K562 (cell line): Measurements from ENCODE around the gene ATP1A2. TPM values are rescaled to one million over a fixed set of nuclear protein-coding genes. Genes with fewer than 3 reads are reported as not detected.

Experiments used
- ATAC-seq: fragments of 200-7000 bp; cut with Tn5 transposase; 3 replicates; pipeline ENCODE4 v1.9.1; 2020; ENCODE audit warnings: moderate library complexity
- BruUV-seq: library from RNA; stranded (reverse); fragments of 400-500 nt; replicated peaks from 2 replicates; lab custom pipeline; 2021; lab: Mats Ljungman, UMichigan
- CTCF ChIA-PET: fragments of 300-600 bp; formaldehyde crosslinking; extraction: SDS; loops from one replicate; lab custom pipeline; 2021; ENCODE audit warnings: low intra/inter-chr PET ratio; lab: Yijun Ruan, JAX
- POLR2A ChIA-PET: fragments of 300-600, 350-650 bp; sonication (Branson Sonifier 250); formaldehyde crosslinking; extraction: SDS; loops from one replicate; lab custom pipeline; 2021; ENCODE audit warnings: antibody characterized with exemption, inconsistent platforms; lab: Yijun Ruan, JAX
- DNase-seq, 4 experiments: peaks; one replicate each; pipeline versions ENCODE4 v3.0.0 to v3.0.0-alpha.2; 2011 to 2018; ENCODE audit warnings: low spot score in 3 of 4, mixed read lengths in 3 of 4; ENCODE audit errors: extremely low read depth in 1 of 4
- FAIRE-seq: peaks from 2 replicates; lab custom pipeline; 2011; peaks lifted over from hg19 to GRCh38; lab: Jason Lieb, UNC
- H2AFZ ChIP-seq: 2 replicates; pipeline ENCODE4 v1.6.0; 2011; ENCODE audit warnings: low read depth, low read length, control low read depth, inconsistent platforms
- H3K27ac ChIP-seq: fragments of 200-600 bp; 3 replicates; pipeline ENCODE4 v1.8.0; 2011; ENCODE audit warnings: low read depth, mild to moderate bottlenecking, control low read depth, inconsistent platforms, low read length, moderate library complexity, mixed read lengths; ENCODE audit errors: extremely low read depth
- H3K27me3 ChIP-seq, 2 experiments: fragments of 300-600 bp in 1 of 2; 2 replicates in 1 of 2; 3 replicates in 1 of 2; pipeline versions ENCODE4 v1.6.0 to v1.8.0; 2011; ENCODE audit warnings: inconsistent platforms in 2 of 2, low read length in 2 of 2, mild to moderate bottlenecking in 1 of 2, mixed read lengths in 1 of 2, moderate library complexity in 1 of 2; ENCODE audit not compliant: control insufficient read depth in 2 of 2, insufficient read depth in 2 of 2
- H3K36me3 ChIP-seq: fragments of 300-600 bp; 3 replicates; pipeline ENCODE4 v1.8.0; 2011; ENCODE audit warnings: mild to moderate bottlenecking, low read length, inconsistent platforms; ENCODE audit not compliant: control insufficient read depth, insufficient read depth
- H3K4me1 ChIP-seq, 2 experiments: fragments of 200-600 bp in 1 of 2; replicated peaks in 1 of 2; 2 replicates in 1 of 2; 3 replicates in 1 of 2; pipeline versions ENCODE4 v1.5.1 to v1.8.0; 2011; ENCODE audit warnings: inconsistent platforms in 2 of 2, low read length in 2 of 2, mild to moderate bottlenecking in 1 of 2, mixed read lengths in 1 of 2, moderate library complexity in 1 of 2; ENCODE audit not compliant: control insufficient read depth in 2 of 2, insufficient read depth in 2 of 2
- H3K4me2 ChIP-seq: 2 replicates; pipeline ENCODE4 v1.6.1; 2011; ENCODE audit warnings: low read length, control low read depth, inconsistent platforms, mixed read lengths; ENCODE audit not compliant: insufficient read depth
- H3K4me3 ChIP-seq: fragments of 200-600 bp; sonication (generic), shearing (Covaris generic); 2 replicates; pipeline ENCODE4 v1.5.1; 2016; ENCODE audit warnings: control low read depth, inconsistent platforms
- H3K79me2 ChIP-seq: fragments of 200-600 bp; 3 replicates; pipeline ENCODE4 v1.8.0; 2011; ENCODE audit warnings: low read length, inconsistent platforms; ENCODE audit not compliant: control insufficient read depth, insufficient read depth
- H3K9ac ChIP-seq, 2 experiments: 2 replicates each; pipeline versions ENCODE4 v1.6.0 to v1.6.1; 2011; ENCODE audit warnings: low read depth in 2 of 2, low read length in 2 of 2, control low read depth in 1 of 2, inconsistent platforms in 1 of 2, mild to moderate bottlenecking in 1 of 2, mixed read lengths in 1 of 2; ENCODE audit not compliant: insufficient read depth in 1 of 2
- H3K9me1 ChIP-seq: one replicate; pipeline ENCODE4 v1.6.0; 2011; ENCODE audit warnings: inconsistent platforms, mild to moderate bottlenecking, low read length, moderate library complexity; ENCODE audit not compliant: control insufficient read depth, insufficient read depth
- H3K9me3 ChIP-seq: replicated peaks from 2 replicates; pipeline ENCODE4 v1.5.1; 2011; ENCODE audit warnings: low read depth, low read length, inconsistent platforms; ENCODE audit not compliant: control insufficient read depth, insufficient read depth
- H4K20me1 ChIP-seq: replicated peaks from 2 replicates; pipeline ENCODE4 v1.6.1; 2011; ENCODE audit warnings: low read length, inconsistent platforms, mixed read lengths; ENCODE audit not compliant: control insufficient read depth, insufficient read depth
- ARID2 ChIP-seq: fragments of 450-650 bp; IDR thresholded peaks from 2 replicates; pipeline ENCODE4 v1.6.1; 2017; ENCODE audit warnings: antibody characterized with exemption, mild to moderate bottlenecking
- EHMT2 ChIP-seq: fragments of 450-650 bp; IDR thresholded peaks from 2 replicates; pipeline ENCODE4 v1.6.1; 2018; ENCODE audit warnings: antibody characterized with exemption
- POLR3G ChIP-seq: IDR thresholded peaks from 2 replicates; pipeline ENCODE4 v1.6.1; 2011; ENCODE audit not compliant: insufficient read length, insufficient replicate concordance; ENCODE audit errors: extremely low read depth
- ZNF12 ChIP-seq: sonication (generic); formaldehyde crosslinking; IDR thresholded peaks from 2 replicates; pipeline ENCODE4 v1.4.0; 2020; ENCODE audit warnings: mild to moderate bottlenecking, missing genetic modification reagents
- WGBS: fragments of 100-300 bp; shearing (Covaris generic); methylation state at CpG from one replicate; pipeline ENCODE4 v1.1.6; 2016; ENCODE audit warnings: low coverage, mixed read lengths; ENCODE audit not compliant: insufficient coverage; ENCODE audit errors: missing lambda C conversion rate; 5-methylcytosine and 5-hydroxymethylcytosine counted together
- in situ Hi-C: fragments of 300-500 bp; cut with MboI; formaldehyde crosslinking; loops from 4 replicates; pipeline ENCODE4 v1.15.0; 2018; ENCODE audit warnings: inconsistent platforms, mixed read lengths
- intact Hi-C: fragments of 100-400 bp; cut with micrococcal nuclease; formaldehyde crosslinking; loops from 2 replicates; pipeline ENCODE4 v1.14.2; 2022
- polyA plus RNA-seq, 8 experiments: library from polyadenylated mRNA; depleted of rRNA in 4 of 8; stranded (reverse) in 5 of 8; unstranded in 3 of 8; fragments of >200 nt; fragmentation: Nextera tagmentation in 2 of 8; fragmentation: Illumina TruSeq in 1 of 8; extraction: Ambion mirVana in 2 of 8; extraction: Trizol in 1 of 8; gene quantifications; 2 replicates each; pipeline versions ENCODE4 v1.2.1 to v1.2.3, GENCODE V29; 2011 to 2014; ENCODE audit warnings: inconsistent platforms in 1 of 8, missing spikeins in 1 of 8
- total RNA-seq, 7 experiments: library from RNA; depleted of rRNA in 6 of 7; stranded (reverse); fragments of >200 nt in 6 of 7; fragmentation: Illumina TruSeq in 2 of 7; extraction: Trizol in 2 of 7; gene quantifications; 2 replicates each; pipeline versions ENCODE4 v1.2.1 to v1.2.3, GENCODE V29; 2011 to 2021; ENCODE audit warnings: low replicate concordance in 1 of 7

The ATP1A2 gene
- total and polyA plus RNA-seq, 9 of the 15 experiments (the other 6 are each of a cell fraction or from before 2014, with no cell fraction given) = 0.04 to 0.11 (median 0.09) TPM; not detected in 6

DNA sequence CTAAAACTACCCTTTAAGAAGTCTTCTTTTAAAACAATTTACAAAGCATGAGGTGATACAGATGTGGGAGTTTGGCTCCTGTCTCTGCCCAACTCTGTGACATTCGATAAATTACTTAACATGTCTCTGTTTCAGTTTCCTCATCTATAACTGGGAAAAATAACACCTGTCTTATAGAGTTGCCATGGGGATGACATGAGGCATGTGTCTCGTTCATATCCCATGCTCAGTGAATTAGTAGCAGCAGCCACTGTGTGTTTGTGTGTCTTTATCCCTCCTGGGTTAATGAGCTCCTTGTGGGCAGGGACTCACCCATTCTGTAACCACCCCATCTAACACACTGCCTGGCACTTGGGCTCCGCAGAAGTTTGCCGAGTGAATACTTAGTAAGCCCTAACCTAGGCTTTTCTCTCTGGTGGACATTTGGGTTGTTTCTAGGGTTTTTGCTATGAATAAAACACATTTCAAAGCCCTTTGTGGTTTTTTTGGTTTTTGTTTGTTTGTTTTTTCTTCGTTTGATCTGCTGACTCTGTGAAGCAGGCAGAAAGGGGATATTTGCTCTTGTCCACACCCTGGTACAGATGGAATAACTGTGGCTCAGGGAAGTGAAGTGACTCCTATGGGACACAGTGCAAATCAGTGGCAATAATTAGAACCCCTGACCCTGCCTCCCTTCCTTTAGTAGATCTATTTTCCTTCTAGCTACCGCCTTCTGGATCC lies 35.0 kb upstream of the ATP1A2 start:
- no peak overlapping the region for H3K27ac ChIP-seq
- peaks cover 0 to 12% of the 10 kb centered on the region in 2 experiments; a peak in 1 of 5 replicates for H3K4me1 ChIP-seq
- H3K36me3 ChIP-seq = no peaks in the 10 kb centered on the region
- no peaks in the 10 kb centered on the region for H4K20me1 ChIP-seq
- H3K4me3 ChIP-seq = no peak overlapping the region
- H2AFZ ChIP-seq = no peak overlapping the region
- H3K9ac ChIP-seq = no peak overlapping the region
- no peaks in the 10 kb centered on the region for H3K79me2 ChIP-seq
- H3K9me1 ChIP-seq = no peaks in the 10 kb centered on the region
- WGBS = under 1% methylated on average over 6 of the region's 6 CpGs
- CTCF ChIA-PET = no interaction called here
- no peaks in the 10 kb centered on the region for H3K9me3 ChIP-seq
- intact Hi-C loops = loop anchor here (5.0 kb wide), 1 partner anchor 143 kb away; no protein-coding TSS in a partner anchor
- DNase-seq (no peak), ATAC-seq (no peak), FAIRE-seq (no peak)
- BruUV-seq = no TSS peak
- peaks cover 9 to 43% of the 10 kb centered on the region in 2 experiments; a peak in 4 of 5 replicates for H3K27me3 ChIP-seq
- TF ChIP-seq ZNF12 (CRISPR knock-in tag) (no peak), POLR3G (no peak), EHMT2 (no peak), ARID2 (no peak)
- H3K4me2 ChIP-seq = no peak overlapping the region
- POLR2A ChIA-PET = interaction anchor here (0.7 to 1.3 kb wide), 3 partner anchors 9 to 18 kb away, joined by 4 to 5 read pairs (median 4); partner anchors contain the start of gene IGSF8
- in situ Hi-C loops = no loop called here
